K562 (cell line): ENCODE data around the gene NR2F6. TPM values are rescaled to one million over a fixed set of nuclear protein-coding genes. Genes with fewer than 3 reads are reported as not detected.

ENCODE experiments used
- BCOR ChIP-seq: fragments of 450-650 bp; IDR thresholded peaks from 2 replicates; pipeline ENCODE4 v1.6.1; 2016
- CTCFL ChIP-seq: IDR thresholded peaks from 2 replicates; pipeline ENCODE4 v1.6.1; 2011; ENCODE audit warnings: borderline replicate concordance, low read depth, mild to moderate bottlenecking, moderate library complexity, low read length; ENCODE audit not compliant: insufficient read depth, poor library complexity, severe bottlenecking
- E2F6 ChIP-seq, 2 experiments: IDR thresholded peaks; 2 replicates each; pipeline ENCODE4 v1.6.1; 2011; ENCODE audit warnings: borderline replicate concordance in 1 of 2, control low read depth in 1 of 2, low read depth in 1 of 2, low read length in 1 of 2, mild to moderate bottlenecking in 1 of 2, mixed read lengths in 1 of 2, moderate library complexity in 1 of 2; ENCODE audit not compliant: insufficient read depth in 1 of 2, insufficient read length in 1 of 2, poor library complexity in 1 of 2, severe bottlenecking in 1 of 2; ENCODE audit errors: extremely low read depth in 1 of 2
- FIP1L1 ChIP-seq: fragments of 200-400 bp; formaldehyde crosslinking; IDR thresholded peaks from 2 replicates; pipeline ENCODE4 v1.6.1; 2018; ENCODE audit warnings: mild to moderate bottlenecking, low read depth, low read length; ENCODE audit not compliant: poor library complexity, severe bottlenecking
- FOXM1 ChIP-seq, 2 experiments: fragments of 450-650 bp in 1 of 2; sonication (generic) in 1 of 2; formaldehyde crosslinking in 1 of 2; IDR thresholded peaks; 2 replicates each; pipeline versions ENCODE4 v1.6.1 to v1.9.0; 2017 to 2022; ENCODE audit warnings: low read depth in 2 of 2, mild to moderate bottlenecking in 2 of 2, missing genetic modification reagents in 1 of 2, moderate library complexity in 1 of 2
- GABPA ChIP-seq: fragments of 200-800 bp; sonication (Bioruptor generic); conservative IDR thresholded peaks from 2 replicates; pipeline ENCODE4 v1.6.1; 2016; ENCODE audit warnings: low read depth, missing genetic modification characterization, missing compliant biosample characterization
- GATAD2B ChIP-seq: fragments of 450-650 bp; IDR thresholded peaks from 2 replicates; pipeline ENCODE4 v1.6.1; 2017; ENCODE audit warnings: mild to moderate bottlenecking, borderline replicate concordance
- HDGF ChIP-seq: fragments of 450-650 bp; IDR thresholded peaks from 2 replicates; pipeline ENCODE4 v1.6.1; 2016
- HNRNPH1 ChIP-seq: fragments of 200-400 bp; formaldehyde crosslinking; optimal IDR thresholded peaks from 2 replicates; pipeline ENCODE3; 2017; ENCODE audit warnings: low read depth, mild to moderate bottlenecking, low read length, moderate library complexity
- MYNN ChIP-seq, 2 experiments: sonication (generic); formaldehyde crosslinking in 1 of 2; IDR thresholded peaks; 2 replicates each; pipeline versions ENCODE4 v1.5.0 to v1.6.1; 2016 to 2020; ENCODE audit warnings: antibody characterized with exemption in 1 of 2, missing genetic modification reagents in 1 of 2
- NCOA1 ChIP-seq: fragments of 450-650 bp; IDR thresholded peaks from 2 replicates; pipeline ENCODE4 v1.6.1; 2016; ENCODE audit warnings: low read depth
- RBBP5 ChIP-seq: fragments of 200-600 bp; sonication (generic); IDR thresholded peaks from 2 replicates; pipeline ENCODE4 v1.6.1; 2012; ENCODE audit warnings: borderline replicate concordance, mild to moderate bottlenecking, low read length, control low read depth, inconsistent platforms; ENCODE audit not compliant: insufficient read depth, poor library complexity, severe bottlenecking
- RBFOX2 ChIP-seq: fragments of 200-400 bp; formaldehyde crosslinking; IDR thresholded peaks from 2 replicates; pipeline ENCODE4 v1.6.1; 2017; ENCODE audit warnings: low read depth, mild to moderate bottlenecking, low read length, moderate library complexity
- RBM25 ChIP-seq: fragments of 200-400 bp; formaldehyde crosslinking; IDR thresholded peaks from 2 replicates; pipeline ENCODE4 v1.6.1; 2018; ENCODE audit warnings: low read length, low read depth, moderate library complexity; ENCODE audit not compliant: severe bottlenecking
- RCOR1 ChIP-seq, 2 experiments: IDR thresholded peaks; 2 replicates each; pipeline ENCODE4 v1.6.1; 2012; ENCODE audit warnings: low read depth in 2 of 2, low read length in 2 of 2, borderline replicate concordance in 1 of 2, improper control_type of control experiment in 1 of 2
- SAFB ChIP-seq: fragments of 200-400 bp; formaldehyde crosslinking; IDR thresholded peaks from 2 replicates; pipeline ENCODE4 v1.6.1; 2017; ENCODE audit warnings: low read depth, low read length, borderline replicate concordance
- SMARCA4 ChIP-seq: fragments of 450-650 bp; IDR thresholded peaks from 2 replicates; pipeline ENCODE4 v1.6.1; 2016
- TCF7L2 ChIP-seq: fragments of 150-350 bp; IDR thresholded peaks from 2 replicates; pipeline ENCODE4 v1.6.1; 2016; ENCODE audit warnings: low read depth, mild to moderate bottlenecking, low read length, moderate library complexity
- U2AF1 ChIP-seq: fragments of 200-400 bp; formaldehyde crosslinking; optimal IDR thresholded peaks from 2 replicates; pipeline ENCODE3; 2017; ENCODE audit warnings: mild to moderate bottlenecking, low read depth, low read length, moderate library complexity
- ZC3H4 ChIP-seq: sonication (generic); formaldehyde crosslinking; IDR thresholded peaks from 2 replicates; pipeline ENCODE4 v1.9.0; 2021; ENCODE audit warnings: missing genetic modification reagents, borderline replicate concordance
- polyA plus RNA-seq, 8 experiments: library from polyadenylated mRNA; depleted of rRNA in 4 of 8; stranded (reverse) in 5 of 8; unstranded in 3 of 8; fragments of >200 nt; fragmentation: Nextera tagmentation in 2 of 8; fragmentation: Illumina TruSeq in 1 of 8; extraction: Ambion mirVana in 2 of 8; extraction: Trizol in 1 of 8; gene quantifications; 2 replicates each; pipeline versions ENCODE4 v1.2.1 to v1.2.3, GENCODE V29; 2011 to 2014; ENCODE audit warnings: inconsistent platforms in 1 of 8, missing spikeins in 1 of 8
- total RNA-seq, 7 experiments: library from RNA; depleted of rRNA in 6 of 7; stranded (reverse); fragments of >200 nt in 6 of 7; fragmentation: Illumina TruSeq in 2 of 7; extraction: Trizol in 2 of 7; gene quantifications; 2 replicates each; pipeline versions ENCODE4 v1.2.1 to v1.2.3, GENCODE V29; 2011 to 2021; ENCODE audit warnings: low replicate concordance in 1 of 7
- TF ChIP-seq, protein P1 (sequence below): IDR thresholded peaks from 3 replicates; pipeline ENCODE4 v1.6.1; 2011; ENCODE audit warnings: borderline replicate concordance, mild to moderate bottlenecking; ENCODE audit not compliant: insufficient read length, insufficient read depth

NR2F6 gene
- total and polyA plus RNA-seq, 9 of the 15 experiments (the other 6 are each of a cell fraction or from before 2014, with no cell fraction given) = 0.76 to 97.5 (median 18.8) TPM

- peak; percentile 56 for TF ChIP-seq SAFB
- TF ChIP-seq HDGF = no peak
- peak; percentile 38 for TF ChIP-seq FIP1L1
- TF ChIP-seq NCOA1 = no peak
- no peak; a peak in 1 of 4 replicates for TF ChIP-seq RCOR1 (IDR thresholded peaks at IDR 0.05; ENCODE audit: borderline replicate concordance in 1 of 2, low read depth in 2 of 2, low read length in 2 of 2)
- TF ChIP-seq RBM25 = no peak
- TF ChIP-seq SMARCA4 = no peak
- no peak for TF ChIP-seq MYNN (IDR thresholded peaks at IDR 0.05)
- TF ChIP-seq MYNN (CRISPR knock-in tag; IDR thresholded peaks at IDR 0.05) = no peak
- no peak for TF ChIP-seq HNRNPH1
- peak; percentile 69; the same call in 1 of the 2 replicates for TF ChIP-seq BCOR
- peak; percentile 29 for TF ChIP-seq RBBP5
- no peak for TF ChIP-seq TCF7L2
- TF ChIP-seq, protein P1, sequence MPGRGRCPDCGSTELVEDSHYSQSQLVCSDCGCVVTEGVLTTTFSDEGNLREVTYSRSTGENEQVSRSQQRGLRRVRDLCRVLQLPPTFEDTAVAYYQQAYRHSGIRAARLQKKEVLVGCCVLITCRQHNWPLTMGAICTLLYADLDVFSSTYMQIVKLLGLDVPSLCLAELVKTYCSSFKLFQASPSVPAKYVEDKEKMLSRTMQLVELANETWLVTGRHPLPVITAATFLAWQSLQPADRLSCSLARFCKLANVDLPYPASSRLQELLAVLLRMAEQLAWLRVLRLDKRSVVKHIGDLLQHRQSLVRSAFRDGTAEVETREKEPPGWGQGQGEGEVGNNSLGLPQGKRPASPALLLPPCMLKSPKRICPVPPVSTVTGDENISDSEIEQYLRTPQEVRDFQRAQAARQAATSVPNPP = no peak
- TF ChIP-seq RBFOX2 = peak; percentile 48; the same call in 1 of the 2 replicates
- no peak for TF ChIP-seq CTCFL
- TF ChIP-seq FOXM1 (IDR thresholded peaks at IDR 0.05; ENCODE audit: low read depth) = no peak
- no peak for TF ChIP-seq FOXM1 (CRISPR knock-in tag; IDR thresholded peaks at IDR 0.05; ENCODE audit: low read depth)
- no peak for TF ChIP-seq E2F6 (IDR thresholded peaks at IDR 0.05; ENCODE audit: borderline replicate concordance in 1 of 2, extremely low read depth in 1 of 2, insufficient read depth in 1 of 2, insufficient read length in 1 of 2, low read depth in 1 of 2, low read length in 1 of 2, poor library complexity in 1 of 2, severe bottlenecking in 1 of 2)
- peak; percentile 49 for TF ChIP-seq GABPA (tag)
- TF ChIP-seq U2AF1 = no peak
- TF ChIP-seq GATAD2B = peak; percentile 38; the same call in 1 of the 2 replicates
- TF ChIP-seq ZC3H4 (CRISPR knock-in tag) = peak; percentile 21; the same call in 1 of the 2 replicates
These were observed 843 bp downstream of the NR2F6 start (continued) for GRCh38 chr19:17244618-17245534.
